Naive thymus-derived CD8-positive, alpha-beta T cell (primary cell): Measurements from ENCODE around the gene FAIM. TPM values are rescaled to one million over a fixed set of nuclear protein-coding genes. Genes with fewer than 3 reads are reported as not detected.
A peak's percentile ranks its signal among the peaks of the same experiment; 100 is the strongest.
"Not testable (repeated sequence)": the region's sequence is repeated elsewhere in the genome, so short reads cannot be mapped to it uniquely, and the experiment has no call there.

Experiments
- ATAC-seq, 2 donors: fragments of 150-1000 bp; cut with Tn5 transposase in 1 of 2; sonication (Bioruptor Pico), chemical (Tn5 transposase) in 1 of 2; 1 replicate in 1 of 2; 2 replicates in 1 of 2; pipeline ENCODE4 v1.10.0; 2021; ENCODE audit warnings: mild to moderate bottlenecking in 2 of 2, moderate library complexity in 2 of 2
- POLR2A ChIA-PET: fragments of 350-600 bp; sonication (Branson Sonifier 250); formaldehyde crosslinking; loops from one replicate; lab custom pipeline; 2021; ENCODE audit warnings: antibody characterized with exemption; lab: Charles Lee
- DNase-seq, 10 donors: peaks; one replicate each; pipeline versions ENCODE4 v3.0.0 to v3.0.0-alpha.2; 2020 to 2022
- H3K27ac Mint-ChIP-seq, 10 donors: one replicate each; pipeline ENCODE4 v1.8.0; 2020 to 2022; ENCODE audit warnings: mild to moderate bottlenecking in 10 of 10, mixed read lengths in 10 of 10, moderate library complexity in 4 of 10, inconsistent platforms in 1 of 10
- H3K27me3 Mint-ChIP-seq, 5 donors: one replicate each; pipeline ENCODE4 v1.8.0; 2021 to 2022; ENCODE audit warnings: mixed read lengths in 5 of 5
- H3K36me3 Mint-ChIP-seq, 3 donors: one replicate each; pipeline ENCODE4 v1.8.0; 2020 to 2022; ENCODE audit warnings: mixed read lengths in 3 of 3, mild to moderate bottlenecking in 2 of 3, inconsistent platforms in 1 of 3
- H3K4me1 Mint-ChIP-seq, 4 donors: one replicate each; pipeline ENCODE4 v1.8.0; 2021 to 2022; ENCODE audit warnings: mixed read lengths in 4 of 4
- H3K4me3 Mint-ChIP-seq, 10 donors: one replicate each; pipeline ENCODE4 v1.8.0; 2020 to 2022; ENCODE audit warnings: mild to moderate bottlenecking in 10 of 10, mixed read lengths in 10 of 10, moderate library complexity in 6 of 10, inconsistent platforms in 1 of 10
- H3K9me3 Mint-ChIP-seq, 9 donors: one replicate each; pipeline ENCODE4 v1.8.0; 2020 to 2022; ENCODE audit warnings: mixed read lengths in 9 of 9, mild to moderate bottlenecking in 3 of 9, inconsistent platforms in 1 of 9, moderate library complexity in 1 of 9
- polyA plus RNA-seq, 3 donors: library from polyadenylated mRNA; unstranded; fragments of 300-500 nt; fragmentation: Illumina TruSeq; gene quantifications; one replicate each; pipeline ENCODE4 v1.2.3, GENCODE V29; 2021
- total RNA-seq, 8 experiments: library from RNA in 2 of 8; stranded (reverse) in 2 of 8; gene quantifications; one replicate each; pipeline ENCODE4 v1.2.3 and lab custom pipeline; 2021 to 2026

FAIM gene
- total and polyA plus RNA-seq, 5 experiments from 2014 or later, result 5.6 to 9.7 (median 8.7) TPM

DNA sequence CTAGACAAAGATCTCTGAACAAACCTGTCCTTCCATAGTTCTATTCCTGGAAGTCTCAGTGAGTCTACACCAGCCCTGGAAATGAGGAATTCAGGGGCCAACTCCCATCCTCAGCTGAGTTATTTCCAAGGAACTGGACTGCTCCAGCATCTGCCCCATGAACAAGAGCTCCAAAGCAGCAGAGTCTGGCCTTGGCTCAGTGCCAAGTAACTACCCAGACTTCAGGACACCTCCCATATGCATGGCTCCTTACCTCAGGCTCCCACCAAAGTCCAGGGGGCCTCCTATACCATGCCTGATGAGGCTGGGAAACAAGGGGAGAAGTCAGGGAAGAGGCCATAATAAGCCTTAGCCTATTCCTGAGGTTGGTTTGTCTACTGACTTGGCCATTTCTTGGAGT, 45.0 kb downstream of the FAIM start:
- ATAC-seq (no peak), DNase-seq (no peak)
- Mint-ChIP-seq H3K27me3 (no peaks in the 10 kb centered on the region), H3K36me3 (peaks cover 38 to 88% (median 81%) of the 10 kb centered on the region in 3 donors), H3K27ac (no peak overlapping the region), H3K4me1 (no peaks in the 10 kb centered on the region), H3K9me3 (peaks cover 0 to 19% (median 6%) of the 10 kb centered on the region in 9 donors), H3K4me3 (no peak overlapping the region)
- POLR2A ChIA-PET, result no interaction called here

DNA sequence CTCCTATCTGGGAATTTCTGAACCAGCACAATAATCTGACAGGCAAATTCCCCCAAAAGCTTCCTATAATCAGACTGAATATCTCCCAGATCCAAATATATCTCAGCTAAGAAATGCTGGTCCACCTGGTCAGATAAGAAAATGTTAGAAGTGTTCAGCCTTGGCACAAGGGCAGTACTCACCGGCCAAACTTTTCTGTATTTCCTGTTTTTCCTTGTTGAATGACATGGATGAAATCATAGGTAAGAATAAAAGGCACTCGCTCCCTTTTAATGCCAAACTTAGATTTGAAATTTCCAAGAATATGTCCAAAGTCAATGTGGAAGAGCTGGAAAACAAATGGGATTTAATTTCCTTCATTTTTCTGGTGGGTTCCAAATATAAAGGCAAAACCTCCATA, 48.9 kb downstream of the FAIM start:
- ATAC-seq (no peak), DNase-seq (no peak)
- no peak overlapping the region for H3K4me3 Mint-ChIP-seq
- H3K27ac Mint-ChIP-seq, result no peak overlapping the region
- H3K9me3 Mint-ChIP-seq, result no peaks in the 10 kb centered on the region
- H3K36me3 Mint-ChIP-seq, result peaks cover 25 to 71% (median 56%) of the 10 kb centered on the region in 3 donors
- H3K27me3 Mint-ChIP-seq, result no peaks in the 10 kb centered on the region
- H3K4me1 Mint-ChIP-seq, result no peaks in the 10 kb centered on the region
- POLR2A ChIA-PET, result no interaction called here

DNA sequence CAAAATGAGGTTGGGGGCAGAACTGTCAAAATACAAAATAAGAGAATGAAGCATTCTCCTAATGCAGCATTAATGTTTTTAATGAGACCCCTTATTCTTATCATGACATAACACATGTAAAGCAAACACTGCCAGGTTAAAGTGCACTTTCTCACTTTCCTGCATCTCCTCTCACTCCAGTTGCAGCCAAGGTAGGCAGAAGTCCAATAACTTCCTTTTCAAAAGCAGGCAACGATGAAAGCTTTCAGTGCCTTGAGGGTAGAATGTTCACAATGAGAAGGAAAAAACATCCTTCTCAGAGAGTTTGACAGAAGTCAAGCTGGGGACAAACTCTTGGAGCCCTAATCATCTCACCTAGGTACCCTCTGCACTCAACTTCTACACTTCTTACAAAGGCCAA, 59.5 kb downstream of the FAIM start:
- H3K9me3 Mint-ChIP-seq, result no peaks in the 10 kb centered on the region
- DNase-seq, result no peak
- POLR2A ChIA-PET, result no interaction called here

GRCh38 chr3:138670407-138670806, 61.8 kb downstream of the FAIM start:
- Mint-ChIP-seq H3K27ac (no peak overlapping the region), H3K4me3 (no peak overlapping the region), H3K4me1 (no peaks in the 10 kb centered on the region), H3K27me3 (no peaks in the 10 kb centered on the region), H3K9me3 (peaks cover 2 to 12% (median 8%) of the 10 kb centered on the region in 9 donors), H3K36me3 (peaks cover 6 to 79% (median 40%) of the 10 kb centered on the region in 3 donors)
- ATAC-seq (no peak), DNase-seq (no peak)
- POLR2A ChIA-PET, result no interaction called here

More for the DNA sequence above, 59.5 kb downstream of the FAIM start:
- Mint-ChIP-seq H3K4me1 (no peaks in the 10 kb centered on the region), H3K27me3 (no peaks in the 10 kb centered on the region), H3K36me3 (peaks cover 14 to 79% (median 46%) of the 10 kb centered on the region in 3 donors), H3K4me3 (no peak overlapping the region), H3K27ac (peak overlapping the region in 1 of 10 donors; percentile 2)
- no peak for ATAC-seq

DNA sequence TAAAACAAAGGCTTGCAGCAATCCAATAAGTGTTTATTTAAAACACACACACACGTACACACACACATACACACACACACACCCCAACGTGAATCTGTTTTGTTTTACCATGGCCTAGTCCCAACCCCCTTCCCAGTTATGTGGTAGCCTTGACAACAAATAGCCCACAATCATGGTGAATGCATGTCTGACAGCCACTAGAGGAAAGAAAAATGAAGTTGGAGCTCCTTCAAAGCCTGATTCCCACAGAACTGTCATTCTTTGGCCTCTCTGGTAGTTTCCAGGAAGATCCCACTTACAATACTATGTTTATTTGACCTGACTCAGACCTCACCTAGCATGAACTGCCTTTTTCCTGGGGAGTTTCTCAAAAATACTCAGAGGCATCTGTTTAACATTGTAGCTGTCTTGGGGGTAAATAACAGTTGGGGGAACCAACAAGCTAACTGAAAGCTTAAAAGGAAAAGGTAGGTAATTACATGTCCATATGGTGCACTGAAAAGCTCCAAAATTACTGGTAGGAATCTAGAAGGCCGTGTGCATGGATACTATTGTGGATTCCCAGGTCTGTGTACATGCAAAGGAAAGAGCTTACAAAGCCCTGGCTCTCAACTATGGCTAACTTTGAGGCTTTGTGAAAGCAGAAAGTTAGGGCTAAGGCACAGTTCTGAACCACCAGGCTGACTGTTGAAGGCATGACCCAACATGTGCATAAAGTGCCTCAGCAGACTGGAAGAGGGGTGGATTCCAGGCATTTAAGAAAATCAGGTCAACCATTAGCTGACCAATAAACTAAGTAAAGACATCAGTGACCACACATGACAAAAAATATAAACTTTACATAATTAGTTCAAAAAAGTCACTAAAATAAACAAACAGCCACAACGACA, 65.3 kb downstream of the FAIM start:
- H3K4me3 Mint-ChIP-seq, result no peak overlapping the region
- ATAC-seq, result no peak
- peaks cover 10 to 82% (median 48%) of the 10 kb centered on the region in 3 donors for H3K36me3 Mint-ChIP-seq
- no peaks in the 10 kb centered on the region for H3K27me3 Mint-ChIP-seq
- H3K9me3 Mint-ChIP-seq, result peaks cover 5 to 27% (median 16%) of the 10 kb centered on the region in 9 donors
- H3K27ac Mint-ChIP-seq, result no peak overlapping the region
- no peaks in the 10 kb centered on the region for H3K4me1 Mint-ChIP-seq
- no peak for DNase-seq
- POLR2A ChIA-PET, result no interaction called here

GRCh38 chr3:138675393-138675792, 66.8 kb downstream of the FAIM start:
- Mint-ChIP-seq H3K27ac (no peak overlapping the region), H3K27me3 (no peaks in the 10 kb centered on the region), H3K36me3 (peaks cover 10 to 77% (median 52%) of the 10 kb centered on the region in 3 donors), H3K4me3 (no peak overlapping the region), H3K9me3 (peaks cover 5 to 27% (median 16%) of the 10 kb centered on the region in 9 donors), H3K4me1 (no peaks in the 10 kb centered on the region)
- ATAC-seq, result no peak
- POLR2A ChIA-PET, result no interaction called here
- no peak for DNase-seq

DNA sequence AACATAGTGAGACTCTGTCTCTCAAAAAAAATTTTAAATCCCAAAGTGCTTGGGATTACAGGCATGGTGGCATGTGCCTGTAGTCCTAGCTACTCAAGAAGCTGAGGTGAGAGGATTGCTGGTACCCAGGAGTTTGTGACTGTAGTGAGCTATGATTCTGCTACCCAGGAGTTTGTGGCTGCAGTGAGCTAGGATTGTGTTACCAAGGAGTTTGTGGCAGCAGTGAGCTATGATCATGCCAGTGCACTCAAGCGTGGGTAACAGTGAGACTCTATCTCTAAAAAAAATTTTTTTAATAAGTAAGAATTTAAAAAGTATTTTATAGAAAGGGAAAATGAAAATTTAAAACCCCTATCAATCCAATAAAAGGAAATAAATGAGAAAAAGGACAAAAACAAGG, 69.5 kb downstream of the FAIM start:
- POLR2A ChIA-PET, result no interaction called here
- Mint-ChIP-seq H3K36me3 (peaks cover 17 to 84% (median 61%) of the 10 kb centered on the region in 3 donors), H3K4me3 (no peak overlapping the region), H3K4me1 (no peaks in the 10 kb centered on the region), H3K27ac (no peak overlapping the region), H3K27me3 (no peaks in the 10 kb centered on the region), H3K9me3 (peaks cover 5 to 27% (median 16%) of the 10 kb centered on the region in 9 donors)
- no peak for ATAC-seq
- no peak for DNase-seq

DNA sequence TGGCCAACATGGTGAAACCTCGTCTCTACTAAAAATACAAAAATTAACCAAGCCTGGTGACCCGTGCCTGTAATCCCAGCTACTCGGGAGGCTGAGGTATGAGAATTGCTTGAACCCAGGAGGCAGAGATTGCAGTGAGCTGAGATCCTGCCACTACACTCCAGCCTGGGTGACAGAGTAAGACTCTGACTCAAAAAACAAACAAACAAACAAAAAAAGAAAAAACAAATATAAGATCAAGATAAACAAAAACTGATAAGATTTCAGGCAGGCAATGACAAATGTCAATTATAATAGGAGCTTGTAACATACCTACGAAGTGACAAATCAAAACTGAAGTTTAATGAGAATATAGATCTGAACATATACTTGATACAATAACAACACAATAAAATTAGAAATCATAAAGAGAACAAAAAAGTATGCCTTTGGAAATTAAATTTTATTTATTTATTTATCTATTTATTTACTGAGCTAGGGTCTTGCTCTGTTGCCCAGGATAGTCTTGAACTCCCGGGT, 70.4 kb downstream of the FAIM start:
- no peak for ATAC-seq
- Mint-ChIP-seq H3K27me3 (no peaks in the 10 kb centered on the region), H3K4me3 (no peak overlapping the region), H3K9me3 (peaks cover 5 to 27% (median 16%) of the 10 kb centered on the region in 9 donors), H3K36me3 (peaks cover 17 to 84% (median 62%) of the 10 kb centered on the region in 3 donors), H3K27ac (no peak overlapping the region), H3K4me1 (no peaks in the 10 kb centered on the region)
- DNase-seq, result no peak
- POLR2A ChIA-PET, result no interaction called here

DNA sequence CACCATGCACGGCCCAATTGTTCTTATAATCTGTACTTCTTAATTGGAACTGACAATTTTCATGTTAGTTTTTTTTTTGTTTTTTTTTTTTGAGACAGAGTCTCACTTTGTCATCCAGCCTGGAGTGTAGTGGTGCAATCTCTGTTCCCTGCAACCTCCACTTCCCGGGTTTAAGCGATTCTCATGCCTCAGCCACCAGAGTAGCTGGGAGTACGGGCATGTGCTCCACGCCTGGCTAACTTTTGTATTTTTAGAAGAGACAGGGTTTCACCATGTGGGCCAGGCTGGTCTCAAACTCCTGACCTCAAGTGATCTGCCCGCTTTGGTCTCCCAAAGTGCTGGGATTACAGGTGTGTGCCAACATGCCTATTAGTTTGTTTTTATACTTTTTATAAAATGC, 72.4 kb downstream of the FAIM start:
- H3K27me3 Mint-ChIP-seq, H3K9me3 Mint-ChIP-seq, DNase-seq, H3K27ac Mint-ChIP-seq, ATAC-seq, POLR2A ChIA-PET, H3K4me3 Mint-ChIP-seq, H3K4me1 Mint-ChIP-seq: not testable (repeated sequence)
- H3K36me3 Mint-ChIP-seq, result peaks cover 7 to 74% (median 45%) of the 10 kb centered on the region in 3 donors

GRCh38 chr3:138681463-138682220, 73.1 kb downstream of the FAIM start:
- H3K4me3 Mint-ChIP-seq, result no peak overlapping the region
- H3K36me3 Mint-ChIP-seq, result peaks cover 7 to 71% (median 39%) of the 10 kb centered on the region in 3 donors
- peaks cover 0 to 3% (median 0%) of the 10 kb centered on the region in 4 donors for H3K4me1 Mint-ChIP-seq
- H3K27me3 Mint-ChIP-seq, result no peaks in the 10 kb centered on the region
- POLR2A ChIA-PET, result no interaction called here
- peaks cover 0 to 4% (median 0%) of the 10 kb centered on the region in 9 donors for H3K9me3 Mint-ChIP-seq
- no peak for DNase-seq
- no peak for ATAC-seq
- no peak overlapping the region for H3K27ac Mint-ChIP-seq

GRCh38 chr3:138682648-138683047, 74.1 kb downstream of the FAIM start:
- no peaks in the 10 kb centered on the region for H3K27me3 Mint-ChIP-seq
- peaks cover 7 to 73% (median 36%) of the 10 kb centered on the region in 3 donors for H3K36me3 Mint-ChIP-seq
- H3K9me3 Mint-ChIP-seq, result no peaks in the 10 kb centered on the region
- no peak overlapping the region for H3K4me3 Mint-ChIP-seq
- DNase-seq (no peak), ATAC-seq (no peak)
- H3K4me1 Mint-ChIP-seq, result peaks cover 0 to 13% (median 0%) of the 10 kb centered on the region in 4 donors
- no peak overlapping the region for H3K27ac Mint-ChIP-seq
- POLR2A ChIA-PET, result no interaction called here
